ENCODE results near the gene KRIT1. TPM values are rescaled to one million over a fixed set of nuclear protein-coding genes. Genes with fewer than 3 reads are reported as not detected.

Gene KRIT1
- total RNA-seq, 3 donors from 2014 or later = 34.9 to 45.9 (median 37.9) TPM

- no peaks in the 10 kb centered on the region for H3K4me1 ChIP-seq (ENCODE audit: low read depth)
- no peaks in the 10 kb centered on the region for H3K36me3 ChIP-seq (ENCODE audit: low read depth)
- no peak for TF ChIP-seq CTCF (IDR thresholded peaks at IDR 0.05)
- H3K4me3 ChIP-seq = no peak overlapping the region
- DNase-seq (no peak), ATAC-seq (no peak)
- intact Hi-C loops (cut with DNase I, micrococcal nuclease) = no loop called here
- peaks cover 9% of the 10 kb centered on the region for H3K9me3 ChIP-seq
These were observed 37.2 kb upstream of the KRIT1 start for GRCh38 chr7:92282930-92283329.

DNA sequence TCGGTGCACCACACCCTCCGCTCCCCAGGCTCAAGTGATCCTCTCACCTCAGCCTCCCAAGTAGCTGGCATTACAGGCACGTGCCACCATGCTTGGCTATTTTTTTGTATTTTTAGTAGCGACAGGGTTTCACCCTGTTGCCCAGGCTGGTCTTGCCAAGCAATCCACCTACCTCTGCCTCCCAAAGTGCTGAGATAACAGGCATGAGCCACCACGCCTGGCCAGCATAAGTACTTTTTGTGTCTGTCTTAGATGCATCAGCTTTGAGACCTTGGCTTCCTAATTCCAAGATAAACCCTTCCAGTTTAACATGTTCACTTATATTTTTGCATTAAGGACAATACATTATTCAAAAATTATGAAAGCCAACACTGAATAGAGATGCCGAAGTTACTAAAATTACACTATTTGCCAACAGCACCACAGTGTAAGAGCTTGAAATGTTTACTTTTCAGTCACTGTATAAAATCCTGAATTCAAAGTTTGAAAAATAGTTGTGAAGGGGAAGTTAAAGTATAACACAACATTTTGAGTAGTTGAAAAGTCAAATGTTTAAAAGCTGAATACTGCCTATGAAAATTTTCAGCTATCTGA is 36.6 kb upstream of the KRIT1 start:
- intact Hi-C loops (cut with DNase I, micrococcal nuclease) = no loop called here
- ATAC-seq (no peak), DNase-seq (no peak)
- no peak overlapping the region for H3K4me3 ChIP-seq
- H3K9me3 ChIP-seq = peaks cover 9% of the 10 kb centered on the region
- H3K36me3 ChIP-seq (ENCODE audit: low read depth) = no peaks in the 10 kb centered on the region
- no peaks in the 10 kb centered on the region for H3K4me1 ChIP-seq (ENCODE audit: low read depth)
- no peak for TF ChIP-seq CTCF (IDR thresholded peaks at IDR 0.05)

- no peaks in the 10 kb centered on the region for H3K4me1 ChIP-seq (ENCODE audit: low read depth)
- H3K9me3 ChIP-seq = peaks cover 9% of the 10 kb centered on the region
- no peaks in the 10 kb centered on the region for H3K36me3 ChIP-seq (ENCODE audit: low read depth)
- no peak for ATAC-seq
- H3K4me3 ChIP-seq = no peak overlapping the region
- no peak for DNase-seq
- TF ChIP-seq CTCF (IDR thresholded peaks at IDR 0.05) = no peak
- intact Hi-C loops (cut with DNase I, micrococcal nuclease) = no loop called here
These were observed 35.3 kb upstream of the KRIT1 start for GRCh38 chr7:92281031-92281430.

- H3K4me1 ChIP-seq (ENCODE audit: low read depth) = no peaks in the 10 kb centered on the region
- peaks cover 9% of the 10 kb centered on the region for H3K9me3 ChIP-seq
- ATAC-seq = no peak
- no peak overlapping the region for H3K4me3 ChIP-seq
- intact Hi-C loops (cut with DNase I, micrococcal nuclease) = no loop called here
- no peak for TF ChIP-seq CTCF (IDR thresholded peaks at IDR 0.05)
- no peak for DNase-seq
- H3K36me3 ChIP-seq (ENCODE audit: low read depth) = no peaks in the 10 kb centered on the region
These were observed 33.8 kb upstream of the KRIT1 start for GRCh38 chr7:92279396-92280031.

DNA sequence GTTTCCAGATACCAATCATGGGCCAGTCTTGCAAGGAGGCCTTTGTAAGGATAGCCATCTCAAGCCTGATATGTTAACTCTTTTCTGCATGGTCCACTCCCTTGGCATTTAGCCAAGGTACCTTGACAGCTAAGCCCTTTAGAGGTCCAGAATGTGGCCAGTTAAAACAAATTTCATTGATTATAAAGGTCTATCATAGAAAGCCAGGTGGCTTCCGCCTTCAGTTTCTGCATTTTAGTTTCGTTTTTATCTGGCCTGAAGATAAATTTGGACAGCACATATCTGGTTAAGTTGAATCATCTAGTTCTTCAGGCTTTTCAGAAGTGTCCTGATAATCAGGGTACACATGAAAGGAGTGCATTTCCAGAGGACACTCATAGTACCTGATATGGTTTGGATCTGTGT is 30.7 kb upstream of the KRIT1 start:
- no peak for TF ChIP-seq CTCF (IDR thresholded peaks at IDR 0.05)
- ATAC-seq (no peak), DNase-seq (no peak)
- intact Hi-C loops (cut with DNase I, micrococcal nuclease) = no loop called here
- Histone ChIP-seq H3K4me1 (ENCODE audit: low read depth) (no peaks in the 10 kb centered on the region), H3K36me3 (ENCODE audit: low read depth) (no peaks in the 10 kb centered on the region), H3K4me3 (no peak overlapping the region), H3K9me3 (peaks cover 9% of the 10 kb centered on the region)

All from mucosa of descending colon (tissue), 3 donors.